Mucosa of rectum (tissue), 2 donors: ENCODE data around the gene OR2T2.
"Not testable (repeated sequence)": the region's sequence is repeated elsewhere in the genome, so short reads cannot be mapped to it uniquely, and the experiment has no call there.

ENCODE experiments used
- H3K27ac ChIP-seq, 2 donors: one replicate each; pipeline ENCODE4 v1.7.0; 2013; ENCODE audit warnings: inconsistent platforms in 2 of 2, low read depth in 2 of 2, low read length in 2 of 2
- H3K27me3 ChIP-seq, 2 donors: one replicate each; pipeline ENCODE4 v1.7.0; 2013; ENCODE audit warnings: low read length in 2 of 2; ENCODE audit not compliant: control insufficient read depth in 2 of 2, insufficient read depth in 2 of 2
- H3K36me3 ChIP-seq, 2 donors: one replicate each; pipeline ENCODE4 v1.7.0; 2013; ENCODE audit warnings: low read length in 2 of 2; ENCODE audit not compliant: control insufficient read depth in 2 of 2, insufficient read depth in 2 of 2
- H3K4me1 ChIP-seq, 2 donors: one replicate each; pipeline ENCODE4 v1.7.0; 2013; ENCODE audit warnings: low read length in 2 of 2, mild to moderate bottlenecking in 1 of 2; ENCODE audit not compliant: control insufficient read depth in 2 of 2, insufficient read depth in 2 of 2
- H3K4me3 ChIP-seq, 2 donors: one replicate each; pipeline ENCODE4 v1.7.0; 2013; ENCODE audit warnings: low read length in 2 of 2
- H3K9ac ChIP-seq, 2 donors: one replicate each; pipeline ENCODE4 v1.7.0; 2013; ENCODE audit warnings: low read length in 2 of 2, low read depth in 1 of 2, mild to moderate bottlenecking in 1 of 2
- H3K9me3 ChIP-seq, 2 donors: one replicate each; pipeline ENCODE4 v1.7.0; 2013; ENCODE audit warnings: low read length in 2 of 2; ENCODE audit not compliant: control insufficient read depth in 2 of 2
- donor health status: healthy.
- donor health status: Normal muscosa, but diverticular disease.

OR2T2 gene

GRCh38 chr1:248488289-248488688 is 42.9 kb downstream of the OR2T2 start, which contains the start of gene OR2T5:
TSS of gene OR2T5 (plus strand) at chr1:248488589. CDS start at chr1:248488589, 0 bp downstream.
- not testable (repeated sequence) for H3K9ac ChIP-seq, H3K4me3 ChIP-seq, H3K36me3 ChIP-seq, H3K27me3 ChIP-seq, H3K9me3 ChIP-seq, H3K27ac ChIP-seq, H3K4me1 ChIP-seq

- H3K4me1 ChIP-seq, H3K27ac ChIP-seq, H3K9ac ChIP-seq, H3K27me3 ChIP-seq, H3K4me3 ChIP-seq, H3K36me3 ChIP-seq, H3K9me3 ChIP-seq: not testable (repeated sequence)
These were observed 51.2 kb downstream of the OR2T2 start for GRCh38 chr1:248496661-248497060.

- H3K9ac ChIP-seq, H3K4me1 ChIP-seq, H3K27ac ChIP-seq, H3K4me3 ChIP-seq, H3K9me3 ChIP-seq, H3K27me3 ChIP-seq, H3K36me3 ChIP-seq: not testable (repeated sequence)
These were observed 55.0 kb downstream of the OR2T2 start for GRCh38 chr1:248500305-248501035.
